Activated gamma-delta T cell treated with Interleukin-2 at 50 U/mL for 16 hours (primary cell): ENCODE data around the gene QKI.

Experiments used
- DNase-seq: peaks from one replicate; pipeline ENCODE4 v3.0.0-alpha.2; 2020

Gene QKI

DNA sequence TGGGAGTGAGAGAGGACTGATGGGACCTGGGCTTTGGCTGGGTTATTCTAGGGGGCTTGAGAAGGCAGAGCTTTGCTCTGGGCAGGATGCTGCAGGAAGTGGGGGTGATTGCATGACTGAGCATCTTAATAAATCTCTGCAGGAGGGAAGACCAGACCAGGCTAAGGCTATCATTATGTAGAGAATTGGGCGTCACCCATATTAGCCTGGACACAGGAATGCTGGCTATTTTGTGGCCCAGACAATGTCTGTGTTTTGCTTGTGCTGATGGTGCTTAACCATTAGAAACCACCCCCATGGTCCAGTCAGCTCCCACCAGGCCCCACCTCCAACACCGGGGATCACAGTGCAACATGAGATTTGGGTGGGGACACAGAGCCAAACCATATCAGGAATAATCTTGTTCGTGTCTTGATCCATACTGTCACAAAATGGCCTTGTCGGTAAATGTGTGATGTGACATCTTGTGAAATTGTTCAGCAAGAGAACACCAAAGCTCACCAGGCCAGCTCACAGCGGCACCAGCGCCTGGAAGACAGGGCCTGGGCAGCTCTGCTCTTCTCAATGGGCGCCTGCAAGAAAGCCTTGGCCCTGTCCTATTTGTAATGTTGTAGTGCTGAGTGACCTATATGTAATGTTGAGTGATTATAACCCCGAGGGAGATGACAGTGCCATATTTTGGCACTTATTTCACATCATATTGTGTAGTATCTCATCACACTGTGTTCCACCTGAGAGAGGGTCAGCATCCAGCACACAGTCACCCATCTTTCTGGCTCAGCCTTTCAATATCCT, 211.8 kb downstream of the QKI start:
- no peak for DNase-seq

DNA sequence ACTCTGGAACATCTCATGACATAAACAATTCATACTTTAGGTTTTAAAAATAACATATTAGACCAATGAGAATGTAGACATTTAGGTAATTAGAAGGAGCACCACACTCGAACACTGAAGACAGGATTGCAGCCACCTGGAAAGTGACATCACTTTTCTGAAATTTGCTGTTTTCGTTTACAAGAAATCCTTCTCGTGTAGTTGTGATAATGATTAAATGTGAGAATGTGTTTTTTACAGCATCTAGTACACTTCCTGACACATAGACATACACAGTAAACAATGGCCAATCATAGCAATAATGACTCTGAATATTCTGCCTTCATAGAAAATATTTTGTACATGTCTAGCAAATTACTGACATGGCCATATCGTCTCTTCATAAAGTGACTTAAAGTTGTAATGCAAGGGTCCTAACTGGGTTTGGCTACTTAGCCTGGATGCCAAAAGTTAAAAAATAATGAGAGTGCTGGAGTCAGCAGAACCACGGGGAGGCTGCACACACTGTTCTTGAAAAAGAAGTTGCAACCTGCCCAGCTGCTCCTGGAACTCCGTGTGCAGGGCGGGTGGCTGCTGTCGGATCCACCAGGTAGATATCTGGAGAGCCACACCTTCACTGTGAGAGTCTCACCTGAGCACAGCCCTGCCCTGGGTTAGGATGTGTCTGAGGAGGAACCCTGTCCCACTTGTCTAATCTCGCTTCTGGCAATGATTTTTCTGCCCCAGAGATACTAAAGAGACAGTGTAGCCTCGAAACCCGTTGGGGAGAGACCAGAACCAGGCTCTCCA, 212.9 kb downstream of the QKI start:
- DNase-seq: no peak
